ENCODE measurements around the gene CES2. TPM values are rescaled to one million over a fixed set of nuclear protein-coding genes. Genes with fewer than 3 reads are reported as not detected.
"Not testable (repeated sequence)": the region's sequence is repeated elsewhere in the genome, so short reads cannot be mapped to it uniquely, and the experiment has no call there.

CES2 gene
- total RNA-seq, 4 donors from 2014 or later, result 113 to 4,512 (median 3,000) TPM

- TF ChIP-seq CTCF (IDR thresholded peaks at IDR 0.05) (no peak), POLR2A (IDR thresholded peaks at IDR 0.05) (no peak)
- no peaks in the 10 kb centered on the region for H3K27me3 ChIP-seq
- H3K4me3 ChIP-seq, result no peak overlapping the region
- H3K9me3 ChIP-seq, result no peaks in the 10 kb centered on the region
- peaks cover 0 to 6% (median 0%) of the 10 kb centered on the region in 3 donors for H3K36me3 ChIP-seq
- DNase-seq, result peak in 1 of 3 donors; percentile 66
- H3K27ac ChIP-seq, result no peak overlapping the region
- H3K4me1 ChIP-seq, result peaks cover 8 to 35% (median 10%) of the 10 kb centered on the region in 4 donors
Observed at GRCh38 chr16:66930189-66930588, 5.1 kb upstream of the CES2 start.

GRCh38 chr16:66931665-66932064 lies 3.7 kb upstream of the CES2 start:
- Histone ChIP-seq H3K4me3 (no peak overlapping the region), H3K27me3 (no peaks in the 10 kb centered on the region), H3K27ac (no peak overlapping the region), H3K4me1 (peaks cover 5 to 45% (median 13%) of the 10 kb centered on the region in 4 donors), H3K9me3 (no peaks in the 10 kb centered on the region), H3K36me3 (peaks cover 0 to 6% (median 0%) of the 10 kb centered on the region in 3 donors)
- no peak for DNase-seq
- no peak for TF ChIP-seq CTCF (IDR thresholded peaks at IDR 0.05)
- TF ChIP-seq POLR2A (IDR thresholded peaks at IDR 0.05), result no peak

- Histone ChIP-seq H3K27me3 (no peaks in the 10 kb centered on the region), H3K9me3 (no peaks in the 10 kb centered on the region), H3K4me1 (peaks cover 5 to 49% (median 13%) of the 10 kb centered on the region in 4 donors), H3K4me3 (no peak overlapping the region), H3K27ac (peak overlapping the region in 1 of 4 donors; percentile 23), H3K36me3 (peaks cover 0 to 6% (median 0%) of the 10 kb centered on the region in 3 donors)
- TF ChIP-seq CTCF (IDR thresholded peaks at IDR 0.05) (no peak), POLR2A (IDR thresholded peaks at IDR 0.05) (no peak)
- DNase-seq, result no peak
Observed at GRCh38 chr16:66932076-66932475, 3.2 kb upstream of the CES2 start.

- no peak for DNase-seq
- Histone ChIP-seq H3K27me3 (no peaks in the 10 kb centered on the region), H3K4me1 (peaks cover 5 to 59% (median 13%) of the 10 kb centered on the region in 4 donors), H3K27ac (peak overlapping the region; percentile 92 to 97 (median 92)), H3K9me3 (no peaks in the 10 kb centered on the region), H3K36me3 (peaks cover 0 to 21% (median 0%) of the 10 kb centered on the region in 3 donors), H3K4me3 (peak overlapping the region; percentile 80 to 98 (median 92))
- TF ChIP-seq CTCF (IDR thresholded peaks at IDR 0.05) (no peak), POLR2A (IDR thresholded peaks at IDR 0.05) (no peak)
Observed at GRCh38 chr16:66933776-66934137, 1.6 kb upstream of the CES2 start.

- Histone ChIP-seq H3K4me1 (peaks cover 5 to 55% (median 13%) of the 10 kb centered on the region in 4 donors), H3K36me3 (peaks cover 0 to 26% (median 0%) of the 10 kb centered on the region in 3 donors)
- TF ChIP-seq POLR2A (IDR thresholded peaks at IDR 0.05) (peak; percentile 84 to 96), CTCF (IDR thresholded peaks at IDR 0.05) (no peak)
Observed at GRCh38 chr16:66934138-66934838, 1.0 kb upstream of the CES2 start, which contains the start of gene CIAO2B. CIAO2B (minus strand) TSS chr16:66934402; CDS start chr16:66934364, 38 bp downstream.

GRCh38 chr16:66934839-66935313 lies 440 bp upstream of the CES2 start:
- DNase-seq, H3K27me3 ChIP-seq, H3K9me3 ChIP-seq: not testable (repeated sequence)
- peak overlapping the region; percentile 92 to 97 (median 92) for H3K27ac ChIP-seq
- H3K4me1 ChIP-seq, result peaks cover 5 to 58% (median 13%) of the 10 kb centered on the region in 4 donors
- H3K4me3 ChIP-seq, result peak overlapping the region; percentile 80 to 98 (median 92)
- peaks cover 0 to 32% (median 0%) of the 10 kb centered on the region in 3 donors for H3K36me3 ChIP-seq

More at GRCh38 chr16:66934138-66934838, 1.0 kb upstream of the CES2 start, which contains the start of gene CIAO2B:
- Histone ChIP-seq H3K4me3 (peak within 1 kb of the TSS; percentile 80 to 98 (median 92)), H3K9me3 (no peaks in the 10 kb centered on the region), H3K27me3 (no peaks in the 10 kb centered on the region), H3K27ac (peak within 1 kb of the TSS; percentile 92 to 97 (median 92))
- DNase-seq, result peak; percentile 81 to 95 (median 93)

Data from Peyer's patch (tissue), 4 donors.